NCI-H1694 treated with DMSO at 0.1 percent for 48 hours (cell line): ENCODE results near the gene STXBP5.
A peak's percentile ranks its signal among the peaks of the same experiment; 100 is the strongest.

Experiments
- DNase-seq: peaks from one replicate; lab custom pipeline; 2025; lab: John Stamatoyannopoulos, UW

The STXBP5 gene

GRCh38 chr6:147178355-147178754 is 25.9 kb upstream of the STXBP5 start:
- no peak for DNase-seq

GRCh38 chr6:147179809-147180208 is 24.4 kb upstream of the STXBP5 start:
- DNase-seq = no peak

- no peak for DNase-seq
Observed at GRCh38 chr6:147180926-147181325, 23.3 kb upstream of the STXBP5 start.

GRCh38 chr6:147184379-147184778 is 19.8 kb upstream of the STXBP5 start:
- no peak for DNase-seq

GRCh38 chr6:147185216-147185615 is 19.0 kb upstream of the STXBP5 start:
- no peak for DNase-seq

GRCh38 chr6:147190556-147190955 is 13.7 kb upstream of the STXBP5 start:
- no peak for DNase-seq

GRCh38 chr6:147192278-147192911 is 11.8 kb upstream of the STXBP5 start:
- DNase-seq = no peak

GRCh38 chr6:147194652-147195411 is 9.4 kb upstream of the STXBP5 start:
- no peak for DNase-seq

GRCh38 chr6:147195510-147195909 is 8.7 kb upstream of the STXBP5 start:
- no peak for DNase-seq

- DNase-seq = no peak
Observed at GRCh38 chr6:147195987-147196386, 8.2 kb upstream of the STXBP5 start.

- DNase-seq = no peak
Observed at GRCh38 chr6:147200711-147201110, 3.5 kb upstream of the STXBP5 start.

- no peak for DNase-seq
Observed at GRCh38 chr6:147201885-147202515, 2.2 kb upstream of the STXBP5 start.

GRCh38 chr6:147202516-147203310 is 1.5 kb upstream of the STXBP5 start:
- DNase-seq = peak; percentile 91

- DNase-seq = peak; percentile 50
Observed at GRCh38 chr6:147203311-147204059, 732 bp upstream of the STXBP5 start.

GRCh38 chr6:147204843-147205311 is 660 bp downstream of the STXBP5 start:
- DNase-seq = no peak

GRCh38 chr6:147205690-147206600 is 1.7 kb downstream of the STXBP5 start:
- DNase-seq = no peak

GRCh38 chr6:147207351-147207750 is 3.1 kb downstream of the STXBP5 start:
- DNase-seq = no peak

GRCh38 chr6:147207837-147208754 is 3.9 kb downstream of the STXBP5 start:
- no peak for DNase-seq

- DNase-seq = no peak
Observed at GRCh38 chr6:147209762-147210449, 5.7 kb downstream of the STXBP5 start.
